ENCODE results near the gene WDR5. TPM values are rescaled to one million over a fixed set of nuclear protein-coding genes. Genes with fewer than 3 reads are reported as not detected.

Gene WDR5
- total and polyA plus RNA-seq, 4 donors = 15.7 to 27.3 (median 21.6) TPM

DNA sequence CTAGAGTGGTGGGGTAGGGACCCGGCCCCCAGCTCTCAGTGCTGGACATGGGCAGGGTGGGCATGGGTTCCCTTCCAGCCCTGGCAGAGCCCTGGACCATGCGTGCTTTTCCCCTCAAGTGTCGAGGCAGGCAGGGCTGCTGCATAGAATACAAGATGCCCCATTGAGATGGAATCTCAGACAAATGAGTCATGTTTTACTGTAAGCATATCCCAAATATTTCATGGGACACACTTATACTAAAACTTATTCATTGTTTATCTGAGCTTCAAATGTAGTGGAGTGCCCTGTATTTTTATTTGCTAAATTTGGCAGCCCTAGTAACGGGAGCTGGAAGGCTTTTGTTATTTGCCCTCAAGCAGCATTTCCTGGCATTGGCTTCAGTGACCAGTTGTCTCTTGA, 31.6 kb downstream of the WDR5 start:
- no peaks in the 10 kb centered on the region for H3K27me3 ChIP-seq (ENCODE audit: control insufficient read depth in 3 of 3, insufficient read depth in 3 of 3, low read length in 2 of 3)
- no peak overlapping the region for H3K9ac ChIP-seq (ENCODE audit: insufficient read depth in 1 of 2, low read length in 2 of 2)
- H3K4me1 ChIP-seq (ENCODE audit: control insufficient read depth in 5 of 5, insufficient read depth in 5 of 5, low read length in 5 of 5) = peaks cover 0 to 19% (median 8%) of the 10 kb centered on the region in 5 donors
- H3K9me3 ChIP-seq (ENCODE audit: control insufficient read depth in 4 of 4, insufficient read depth in 3 of 4, low read length in 3 of 4) = no peaks in the 10 kb centered on the region
- H3K36me3 ChIP-seq (ENCODE audit: control insufficient read depth in 4 of 4, insufficient read depth in 4 of 4, low read length in 4 of 4) = no peaks in the 10 kb centered on the region
- TF ChIP-seq, protein P1, sequence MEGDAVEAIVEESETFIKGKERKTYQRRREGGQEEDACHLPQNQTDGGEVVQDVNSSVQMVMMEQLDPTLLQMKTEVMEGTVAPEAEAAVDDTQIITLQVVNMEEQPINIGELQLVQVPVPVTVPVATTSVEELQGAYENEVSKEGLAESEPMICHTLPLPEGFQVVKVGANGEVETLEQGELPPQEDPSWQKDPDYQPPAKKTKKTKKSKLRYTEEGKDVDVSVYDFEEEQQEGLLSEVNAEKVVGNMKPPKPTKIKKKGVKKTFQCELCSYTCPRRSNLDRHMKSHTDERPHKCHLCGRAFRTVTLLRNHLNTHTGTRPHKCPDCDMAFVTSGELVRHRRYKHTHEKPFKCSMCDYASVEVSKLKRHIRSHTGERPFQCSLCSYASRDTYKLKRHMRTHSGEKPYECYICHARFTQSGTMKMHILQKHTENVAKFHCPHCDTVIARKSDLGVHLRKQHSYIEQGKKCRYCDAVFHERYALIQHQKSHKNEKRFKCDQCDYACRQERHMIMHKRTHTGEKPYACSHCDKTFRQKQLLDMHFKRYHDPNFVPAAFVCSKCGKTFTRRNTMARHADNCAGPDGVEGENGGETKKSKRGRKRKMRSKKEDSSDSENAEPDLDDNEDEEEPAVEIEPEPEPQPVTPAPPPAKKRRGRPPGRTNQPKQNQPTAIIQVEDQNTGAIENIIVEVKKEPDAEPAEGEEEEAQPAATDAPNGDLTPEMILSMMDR (IDR thresholded peaks at IDR 0.05; ENCODE audit: control extremely low read depth, extremely low read depth) = no peak
- no peak overlapping the region for H3K4me3 ChIP-seq
- ATAC-seq (ENCODE audit: insufficient read depth, low FRiP score) = no peak
- WGBS, 2 donors = 76 to 84% methylated on average over 4 of the region's 4 CpGs
- no peak for DNase-seq
- no peak overlapping the region for H3K27ac ChIP-seq (ENCODE audit: low read depth in 1 of 2, low read length in 1 of 2)

DNA sequence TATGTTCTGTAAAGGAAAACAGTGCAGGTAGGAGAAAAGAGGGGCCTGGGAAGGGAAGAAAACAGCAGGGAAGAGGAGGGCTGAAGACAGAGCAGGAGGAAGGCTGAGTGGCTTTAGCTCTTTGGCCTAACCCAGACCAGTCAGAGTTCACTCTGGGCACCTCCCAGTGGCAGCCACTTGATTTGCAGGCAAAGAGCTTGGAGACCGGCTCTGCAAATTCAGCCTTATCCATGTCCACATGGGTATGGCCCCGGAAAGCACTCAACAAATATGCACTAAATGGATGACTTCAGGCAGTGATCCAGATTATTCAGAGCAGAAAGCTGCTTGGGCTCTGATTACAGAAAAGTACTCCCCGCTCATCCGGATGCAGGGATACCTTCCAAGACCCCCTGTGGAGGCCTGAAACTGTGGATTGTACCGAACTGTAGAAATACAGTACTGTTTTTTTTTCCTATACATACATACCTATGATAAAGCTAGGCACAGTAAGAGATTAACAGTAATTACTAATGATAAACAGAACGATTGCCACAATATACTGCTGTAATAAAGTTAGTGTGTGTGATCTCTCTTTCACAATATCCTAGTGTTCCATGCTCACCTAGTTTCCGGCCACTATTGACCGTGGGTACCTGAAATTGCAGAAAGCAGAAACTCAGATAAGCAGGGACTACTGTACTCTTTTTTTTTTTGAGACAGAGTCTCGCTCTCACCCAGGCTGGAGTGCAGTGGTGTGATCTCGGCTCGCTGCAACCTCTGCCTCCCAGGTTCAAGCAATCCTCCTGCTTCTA, 33.1 kb downstream of the WDR5 start:
- DNase-seq (no peak), ATAC-seq (ENCODE audit: insufficient read depth, low FRiP score) (no peak)
- TF ChIP-seq, protein P1 (IDR thresholded peaks at IDR 0.05; ENCODE audit: control extremely low read depth, extremely low read depth) = no peak
- Histone ChIP-seq H3K27me3 (ENCODE audit: control insufficient read depth in 3 of 3, insufficient read depth in 3 of 3, low read length in 2 of 3) (no peaks in the 10 kb centered on the region), H3K36me3 (ENCODE audit: control insufficient read depth in 4 of 4, insufficient read depth in 4 of 4, low read length in 4 of 4) (no peaks in the 10 kb centered on the region), H3K9me3 (ENCODE audit: control insufficient read depth in 4 of 4, insufficient read depth in 3 of 4, low read length in 3 of 4) (no peaks in the 10 kb centered on the region), H3K4me3 (no peak overlapping the region), H3K4me1 (ENCODE audit: control insufficient read depth in 5 of 5, insufficient read depth in 5 of 5, low read length in 5 of 5) (peaks cover 0 to 14% (median 9%) of the 10 kb centered on the region in 5 donors), H3K9ac (ENCODE audit: insufficient read depth in 1 of 2, low read length in 2 of 2) (no peak overlapping the region), H3K27ac (ENCODE audit: low read depth in 1 of 2, low read length in 1 of 2) (no peak overlapping the region)
- 83 to 85% methylated on average over 11 of the region's 11 CpGs for WGBS, 2 donors

DNA sequence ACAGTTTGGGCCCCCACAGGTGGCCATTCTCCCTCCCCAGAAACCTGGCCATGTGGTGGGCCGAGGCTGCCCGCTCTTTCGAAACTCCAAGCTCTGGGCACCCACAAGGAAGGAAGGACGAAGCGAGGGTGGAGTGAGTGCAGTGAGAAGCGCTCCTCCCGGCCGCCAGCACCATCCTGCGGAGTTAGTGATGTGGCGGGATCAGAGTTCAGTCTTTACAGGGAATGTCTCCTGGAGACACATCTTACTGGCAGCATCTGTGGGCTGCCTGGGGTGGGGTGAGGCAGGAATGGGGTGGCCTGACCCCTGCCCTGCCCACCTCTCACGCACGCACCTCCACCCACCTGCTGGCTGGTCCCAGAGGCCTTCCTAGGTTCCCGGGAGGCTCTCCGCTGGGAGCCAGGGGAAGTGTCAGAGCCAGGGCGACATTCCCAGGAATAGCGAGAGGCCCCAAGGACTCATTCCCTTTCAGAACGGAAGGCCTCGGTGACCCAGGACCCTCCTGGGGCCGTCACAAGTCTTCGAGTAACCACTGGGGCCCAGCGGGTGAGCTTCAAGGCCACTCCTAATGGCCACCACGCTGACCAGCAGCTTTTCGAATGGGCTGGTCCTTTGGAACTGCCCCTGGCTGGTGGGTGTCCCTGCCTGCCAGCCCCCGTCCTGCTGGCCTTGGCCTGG, 34.0 kb downstream of the WDR5 start:
- Histone ChIP-seq H3K27ac (ENCODE audit: low read depth in 1 of 2, low read length in 1 of 2) (no peak overlapping the region), H3K27me3 (ENCODE audit: control insufficient read depth in 3 of 3, insufficient read depth in 3 of 3, low read length in 2 of 3) (no peaks in the 10 kb centered on the region), H3K9ac (ENCODE audit: insufficient read depth in 1 of 2, low read length in 2 of 2) (no peak overlapping the region), H3K4me1 (ENCODE audit: control insufficient read depth in 5 of 5, insufficient read depth in 5 of 5, low read length in 5 of 5) (peaks cover 0 to 20% (median 9%) of the 10 kb centered on the region in 5 donors), H3K9me3 (ENCODE audit: control insufficient read depth in 4 of 4, insufficient read depth in 3 of 4, low read length in 3 of 4) (no peaks in the 10 kb centered on the region), H3K4me3 (no peak overlapping the region), H3K36me3 (ENCODE audit: control insufficient read depth in 4 of 4, insufficient read depth in 4 of 4, low read length in 4 of 4) (no peaks in the 10 kb centered on the region)
- TF ChIP-seq, protein P1 (IDR thresholded peaks at IDR 0.05; ENCODE audit: control extremely low read depth, extremely low read depth) = no peak
- WGBS, 2 donors = 74 to 76% methylated on average over 24 of the region's 24 CpGs
- ATAC-seq (ENCODE audit: insufficient read depth, low FRiP score) = no peak
- no peak for DNase-seq
